AG09309 (cell line): Measurements from ENCODE around the gene PTPN4.

Source experiments
- DNase-seq: peaks from one replicate; pipeline ENCODE4 v3.0.0-alpha.2; 2010; ENCODE audit warnings: low read depth
- H3K4me3 ChIP-seq: 2 replicates; pipeline ENCODE4 v1.5.1; 2011; ENCODE audit warnings: mild to moderate bottlenecking, low read depth, low read length, moderate library complexity; ENCODE audit not compliant: control insufficient read depth
- TF ChIP-seq, protein P1 (sequence below): IDR thresholded peaks from 2 replicates; pipeline ENCODE4 v1.5.1; 2011; ENCODE audit warnings: mild to moderate bottlenecking, low read depth, low read length, inconsistent platforms; ENCODE audit not compliant: insufficient read depth, control insufficient read depth; ENCODE audit errors: missing control alignments

The PTPN4 gene

DNA sequence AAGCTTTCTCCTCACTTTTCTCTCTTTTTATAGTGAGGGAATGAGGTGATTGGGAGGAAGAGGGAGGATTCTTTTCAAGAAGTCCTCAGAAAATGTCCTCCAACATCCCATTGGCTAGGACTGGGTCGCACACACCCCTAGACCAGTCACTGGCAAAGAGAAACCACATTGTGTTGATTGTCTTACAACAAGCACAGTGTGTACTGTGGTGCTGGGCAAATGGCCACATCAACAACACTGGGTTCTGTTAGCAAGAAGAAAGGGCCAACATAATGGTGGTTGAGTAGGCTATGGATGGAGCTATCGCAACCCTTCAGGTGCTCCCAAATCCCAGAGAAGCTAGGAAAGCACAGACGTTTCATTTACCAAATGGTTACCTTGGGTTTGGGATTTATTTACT lies 18.7 kb upstream of the PTPN4 start:
- TF ChIP-seq, protein P1, sequence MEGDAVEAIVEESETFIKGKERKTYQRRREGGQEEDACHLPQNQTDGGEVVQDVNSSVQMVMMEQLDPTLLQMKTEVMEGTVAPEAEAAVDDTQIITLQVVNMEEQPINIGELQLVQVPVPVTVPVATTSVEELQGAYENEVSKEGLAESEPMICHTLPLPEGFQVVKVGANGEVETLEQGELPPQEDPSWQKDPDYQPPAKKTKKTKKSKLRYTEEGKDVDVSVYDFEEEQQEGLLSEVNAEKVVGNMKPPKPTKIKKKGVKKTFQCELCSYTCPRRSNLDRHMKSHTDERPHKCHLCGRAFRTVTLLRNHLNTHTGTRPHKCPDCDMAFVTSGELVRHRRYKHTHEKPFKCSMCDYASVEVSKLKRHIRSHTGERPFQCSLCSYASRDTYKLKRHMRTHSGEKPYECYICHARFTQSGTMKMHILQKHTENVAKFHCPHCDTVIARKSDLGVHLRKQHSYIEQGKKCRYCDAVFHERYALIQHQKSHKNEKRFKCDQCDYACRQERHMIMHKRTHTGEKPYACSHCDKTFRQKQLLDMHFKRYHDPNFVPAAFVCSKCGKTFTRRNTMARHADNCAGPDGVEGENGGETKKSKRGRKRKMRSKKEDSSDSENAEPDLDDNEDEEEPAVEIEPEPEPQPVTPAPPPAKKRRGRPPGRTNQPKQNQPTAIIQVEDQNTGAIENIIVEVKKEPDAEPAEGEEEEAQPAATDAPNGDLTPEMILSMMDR, result no peak
- H3K4me3 ChIP-seq, result no peak overlapping the region
- no peak for DNase-seq

DNA sequence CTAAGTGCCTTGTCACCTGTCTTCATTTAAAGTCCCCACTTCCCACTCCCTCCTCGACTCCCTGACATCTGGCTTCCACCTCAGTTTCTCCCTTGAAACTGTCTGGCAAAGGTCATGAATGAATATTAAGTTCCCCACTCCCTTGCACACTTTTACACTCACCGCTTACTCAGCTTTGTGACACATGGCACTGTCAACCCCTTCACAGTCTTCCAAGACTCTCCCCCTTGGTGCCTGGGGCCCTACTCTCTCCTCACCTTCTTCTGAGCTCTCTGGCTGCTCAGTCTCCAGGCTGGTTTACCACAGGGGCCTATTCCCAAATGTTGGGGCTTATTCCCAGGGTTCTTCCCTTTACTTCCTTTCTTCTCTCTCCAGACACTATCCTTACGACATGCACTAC lies 17.9 kb upstream of the PTPN4 start:
- DNase-seq, result no peak
- H3K4me3 ChIP-seq, result no peak overlapping the region

DNA sequence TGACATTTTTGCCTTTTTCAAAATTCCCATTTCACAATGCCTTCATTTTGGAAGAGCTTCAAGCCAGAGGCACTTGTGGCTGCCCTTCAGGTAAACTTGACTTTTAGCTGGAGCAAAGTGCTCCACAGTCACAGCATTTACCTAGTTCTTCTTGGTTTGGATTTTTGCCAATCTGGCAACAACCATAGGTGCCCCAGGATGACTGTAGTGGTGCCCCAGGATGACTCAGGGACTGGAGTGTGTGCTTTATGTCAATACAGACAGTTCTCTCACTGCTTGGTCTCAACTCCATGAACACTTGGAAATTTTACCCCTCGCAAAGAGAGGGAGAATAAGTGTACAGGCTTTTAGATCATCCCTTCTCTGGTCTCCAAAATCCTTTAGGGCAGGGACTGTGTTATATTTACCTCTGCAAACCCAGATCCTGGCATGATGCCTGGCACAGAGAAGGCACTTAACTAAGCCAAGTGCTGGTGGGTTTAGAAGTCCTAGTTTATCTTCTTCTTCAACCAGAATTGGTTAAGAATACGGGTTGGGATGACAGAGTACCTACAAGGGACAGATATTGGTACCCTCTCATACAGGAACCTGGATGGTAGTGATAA lies 15.3 kb upstream of the PTPN4 start:
- TF ChIP-seq, protein P1, result no peak
- no peak overlapping the region for H3K4me3 ChIP-seq
- DNase-seq, result no peak

More for the DNA sequence above, 17.9 kb upstream of the PTPN4 start:
- TF ChIP-seq, protein P1, result no peak

DNA sequence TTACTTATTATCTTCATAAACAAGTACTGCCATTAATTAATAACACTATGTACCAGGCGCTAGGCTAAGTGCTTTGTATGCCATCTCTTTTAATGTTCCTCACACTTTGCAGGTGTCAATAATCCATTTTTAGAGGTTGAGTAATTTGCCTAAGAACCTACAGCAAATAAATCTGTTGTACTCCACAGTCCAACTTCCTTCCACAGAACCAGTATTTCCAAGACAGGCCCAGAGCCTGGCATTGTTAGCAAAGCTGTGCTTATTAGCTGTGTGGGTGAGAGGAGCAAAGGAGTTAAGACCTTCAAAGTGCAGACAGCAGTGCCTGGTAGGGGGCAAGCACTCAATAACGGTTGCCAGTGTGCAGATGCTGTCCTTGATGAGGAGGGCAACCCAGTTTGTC lies 14.2 kb upstream of the PTPN4 start:
- H3K4me3 ChIP-seq, result no peak overlapping the region
- DNase-seq, result no peak
- TF ChIP-seq, protein P1, result no peak

DNA sequence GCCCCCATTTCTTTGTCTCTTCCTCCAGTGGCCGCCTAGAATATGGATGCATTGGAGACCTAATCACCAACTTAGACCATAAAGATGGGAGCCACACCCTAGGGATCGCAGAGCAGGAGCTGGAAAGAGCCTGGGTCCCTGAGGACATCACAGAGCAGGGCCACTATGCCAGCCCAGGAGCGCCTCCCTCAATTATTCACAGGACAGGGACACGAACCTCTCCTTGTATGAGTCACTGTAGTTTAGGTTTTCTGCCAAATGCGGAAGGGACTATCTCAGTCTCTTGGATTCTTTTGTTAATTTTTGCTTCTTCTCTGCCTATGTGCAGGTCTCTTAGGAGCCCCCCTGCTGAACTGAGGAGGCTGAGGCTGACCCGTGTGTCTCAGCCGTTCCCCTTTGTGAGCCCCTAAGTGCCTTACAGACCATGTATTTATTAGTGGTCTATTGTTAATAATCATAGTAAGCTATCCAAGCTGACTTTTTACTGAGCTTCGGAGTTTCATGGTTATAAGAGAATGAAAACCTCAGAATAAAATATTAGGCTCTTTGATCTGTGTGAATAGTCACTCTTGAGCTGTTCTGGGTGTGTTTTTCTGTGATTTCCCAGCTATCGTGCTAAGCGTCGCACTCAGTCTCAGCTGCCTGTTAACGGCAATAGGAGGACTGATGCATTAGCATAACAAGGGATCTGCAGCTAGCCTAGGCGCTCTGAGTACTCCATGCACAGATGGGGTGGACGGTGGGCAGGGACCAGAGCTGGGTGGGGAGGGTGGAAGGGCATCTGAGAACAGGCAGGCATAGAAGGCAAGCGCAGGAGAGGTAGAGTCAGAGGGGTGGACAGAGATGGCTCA lies 12.7 kb upstream of the PTPN4 start:
- H3K4me3 ChIP-seq, result no peak overlapping the region
- TF ChIP-seq, protein P1, result no peak
- no peak for DNase-seq

DNA sequence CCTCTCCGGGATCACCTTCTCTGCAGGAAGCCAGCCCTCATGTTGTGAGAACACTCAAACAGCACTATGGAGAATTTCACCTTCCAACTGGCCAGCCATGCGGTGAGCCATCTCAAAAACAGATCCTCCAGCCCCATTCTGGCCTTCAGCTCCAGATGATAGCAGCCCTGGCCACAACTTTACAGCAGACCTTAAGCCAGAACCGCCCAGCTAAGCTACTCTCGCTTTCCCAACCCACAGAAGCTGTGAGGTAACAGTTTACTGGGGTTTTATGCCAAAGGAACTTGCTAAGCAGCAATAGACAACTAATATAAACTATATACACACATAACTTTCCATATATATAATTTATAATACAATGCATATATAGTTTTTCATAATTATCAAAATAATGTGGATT lies 11.6 kb upstream of the PTPN4 start:
- DNase-seq, result no peak
- TF ChIP-seq, protein P1, result no peak
- H3K4me3 ChIP-seq, result no peak overlapping the region
